Fibroblast of lung (primary cell): ENCODE results near the gene SEC14L1. TPM values are rescaled to one million over a fixed set of nuclear protein-coding genes. Genes with fewer than 3 reads are reported as not detected.

Experiments
- DNase-seq, 2 donors: peaks; one replicate each; pipeline versions ENCODE4 v3.0.0 to v3.0.0-alpha.2; 2010; ENCODE audit warnings: low read depth in 2 of 2
- H2AFZ ChIP-seq: 2 replicates; pipeline ENCODE4 v1.5.1; 2012; ENCODE audit warnings: low read length, control low read depth, inconsistent platforms
- H3K27ac ChIP-seq: 2 replicates; pipeline ENCODE4 v1.5.1; 2011; ENCODE audit warnings: low read length, control low read depth; ENCODE audit not compliant: insufficient read depth
- H3K27me3 ChIP-seq: 2 replicates; pipeline ENCODE4 v1.5.1; 2011; ENCODE audit warnings: mild to moderate bottlenecking, low read length; ENCODE audit not compliant: control insufficient read depth, insufficient read depth
- H3K36me3 ChIP-seq: 2 replicates; pipeline ENCODE4 v1.5.1; 2011; ENCODE audit warnings: low read length; ENCODE audit not compliant: control insufficient read depth, insufficient read depth
- H3K4me1 ChIP-seq: 2 replicates; pipeline ENCODE4 v1.5.1; 2011; ENCODE audit warnings: low read length; ENCODE audit not compliant: control insufficient read depth, insufficient read depth; ENCODE audit errors: extremely low read depth
- H3K4me2 ChIP-seq: 2 replicates; pipeline ENCODE4 v1.5.1; 2011; ENCODE audit warnings: low read length, control low read depth; ENCODE audit not compliant: insufficient read depth; ENCODE audit errors: extremely low read depth
- H3K4me3 ChIP-seq, 4 experiments: fragments of 200-600 bp in 1 of 4; sonication (generic) in 1 of 4; replicated peaks in 1 of 4; 2 replicates each; pipeline ENCODE4 v1.5.1; 2011 to 2016; ENCODE audit warnings: low read length in 4 of 4, low read depth in 3 of 4, mild to moderate bottlenecking in 3 of 4, control low read depth in 2 of 4, inconsistent platforms in 1 of 4, mixed read lengths in 1 of 4; ENCODE audit not compliant: insufficient read depth in 1 of 4; ENCODE audit errors: control extremely low read depth in 1 of 4
- H3K79me2 ChIP-seq: 2 replicates; pipeline ENCODE4 v1.5.1; 2012; ENCODE audit warnings: mild to moderate bottlenecking, low read length, inconsistent platforms; ENCODE audit not compliant: control insufficient read depth, insufficient read depth
- H3K9ac ChIP-seq: 2 replicates; pipeline ENCODE4 v1.5.1; 2011; ENCODE audit warnings: mild to moderate bottlenecking, low read length, control low read depth; ENCODE audit not compliant: insufficient read depth
- H3K9me3 ChIP-seq: 2 replicates; pipeline ENCODE4 v1.5.1; 2012; ENCODE audit warnings: low read depth, low read length; ENCODE audit not compliant: control insufficient read depth, insufficient read depth
- H4K20me1 ChIP-seq: 2 replicates; pipeline ENCODE4 v1.5.1; 2011; ENCODE audit warnings: low read length; ENCODE audit not compliant: control insufficient read depth, insufficient read depth; ENCODE audit errors: extremely low read depth
- EZH2 ChIP-seq: IDR thresholded peaks from 2 replicates; pipeline ENCODE4 v1.5.1; 2012; ENCODE audit warnings: low read length, control low read depth, mild to moderate bottlenecking; ENCODE audit errors: missing control alignments
- polyA plus RNA-seq, 2 donors: library from polyadenylated mRNA; depleted of rRNA in 1 of 2; stranded (reverse) in 1 of 2; unstranded in 1 of 2; fragments of >200 nt; gene quantifications; 2 replicates each; pipeline ENCODE4 v1.2.1, GENCODE V29; 2011 to 2012; ENCODE audit warnings: missing spikeins in 1 of 2
- total RNA-seq: library from RNA; depleted of rRNA; stranded (reverse); fragments of >200 nt; gene quantifications from 2 replicates; pipeline ENCODE4 v1.2.1, GENCODE V29; 2014
- TF ChIP-seq, protein P1 (sequence below), 2 donors: IDR thresholded peaks in 1 of 2; conservative IDR thresholded peaks in 1 of 2; 1 replicate in 1 of 2; 2 replicates in 1 of 2; pipeline ENCODE4 v1.5.1; 2011 to 2012; ENCODE audit warnings: low read length in 2 of 2, control low read depth in 1 of 2, inconsistent platforms in 1 of 2, low read depth in 1 of 2, mild to moderate bottlenecking in 1 of 2

SEC14L1 gene
- total and polyA plus RNA-seq, 2 donors (not counting 1 experiment from before 2014, with no cell fraction given): 21.1 to 32.9 TPM

DNA sequence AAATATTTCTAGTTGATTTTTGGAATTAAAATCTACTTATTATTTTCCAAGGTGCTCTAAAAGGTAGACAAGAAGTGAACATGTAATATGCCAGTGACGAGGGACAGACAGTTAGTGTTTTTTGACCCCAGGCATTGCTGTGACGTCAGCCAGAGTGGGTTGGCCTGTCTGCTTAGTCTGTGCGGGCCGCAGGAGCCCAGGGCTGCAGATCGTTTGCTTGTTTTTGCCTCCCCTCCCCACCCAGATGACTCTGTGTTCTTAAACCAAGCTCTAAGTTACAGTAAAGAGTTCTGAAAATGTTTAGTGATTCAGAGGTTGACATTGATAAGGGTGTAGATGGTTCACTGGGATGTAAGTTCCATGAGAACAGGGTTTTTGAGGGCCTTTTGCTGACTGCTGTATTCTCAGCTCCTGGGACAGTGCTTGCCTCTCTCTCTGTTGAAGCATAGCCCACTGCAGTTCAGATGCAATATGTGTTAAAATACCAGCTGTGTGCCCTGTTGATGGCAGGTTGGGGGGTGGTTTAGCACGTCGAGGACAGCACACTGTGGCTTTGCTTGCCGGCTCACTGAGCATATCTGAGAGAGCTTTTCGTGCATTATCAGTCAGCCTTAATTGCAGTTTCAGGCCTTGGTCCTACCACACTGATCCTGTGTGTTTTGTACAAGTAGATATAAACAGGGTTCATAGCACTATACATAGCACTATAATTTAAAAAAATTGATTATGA is 64.8 kb downstream of the SEC14L1 start:
- Histone ChIP-seq H3K27ac (no peak overlapping the region), H3K27me3 (no peaks in the 10 kb centered on the region), H2AFZ (no peak overlapping the region), H3K9ac (no peak overlapping the region), H3K36me3 (peaks cover 32% of the 10 kb centered on the region), H3K9me3 (no peaks in the 10 kb centered on the region), H3K4me1 (peaks cover 2% of the 10 kb centered on the region), H3K4me3 (no peak overlapping the region), H3K79me2 (no peaks in the 10 kb centered on the region), H4K20me1 (no peaks in the 10 kb centered on the region), H3K4me2 (no peak overlapping the region)
- no peak for DNase-seq
- TF ChIP-seq, protein P1, sequence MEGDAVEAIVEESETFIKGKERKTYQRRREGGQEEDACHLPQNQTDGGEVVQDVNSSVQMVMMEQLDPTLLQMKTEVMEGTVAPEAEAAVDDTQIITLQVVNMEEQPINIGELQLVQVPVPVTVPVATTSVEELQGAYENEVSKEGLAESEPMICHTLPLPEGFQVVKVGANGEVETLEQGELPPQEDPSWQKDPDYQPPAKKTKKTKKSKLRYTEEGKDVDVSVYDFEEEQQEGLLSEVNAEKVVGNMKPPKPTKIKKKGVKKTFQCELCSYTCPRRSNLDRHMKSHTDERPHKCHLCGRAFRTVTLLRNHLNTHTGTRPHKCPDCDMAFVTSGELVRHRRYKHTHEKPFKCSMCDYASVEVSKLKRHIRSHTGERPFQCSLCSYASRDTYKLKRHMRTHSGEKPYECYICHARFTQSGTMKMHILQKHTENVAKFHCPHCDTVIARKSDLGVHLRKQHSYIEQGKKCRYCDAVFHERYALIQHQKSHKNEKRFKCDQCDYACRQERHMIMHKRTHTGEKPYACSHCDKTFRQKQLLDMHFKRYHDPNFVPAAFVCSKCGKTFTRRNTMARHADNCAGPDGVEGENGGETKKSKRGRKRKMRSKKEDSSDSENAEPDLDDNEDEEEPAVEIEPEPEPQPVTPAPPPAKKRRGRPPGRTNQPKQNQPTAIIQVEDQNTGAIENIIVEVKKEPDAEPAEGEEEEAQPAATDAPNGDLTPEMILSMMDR (conservative IDR thresholded peaks at IDR 0.05 in 1 of 2, IDR thresholded peaks at IDR 0.05 in 1 of 2; ENCODE audit: low read depth in 1 of 2, low read length in 2 of 2): no peak
- TF ChIP-seq EZH2: no peak

DNA sequence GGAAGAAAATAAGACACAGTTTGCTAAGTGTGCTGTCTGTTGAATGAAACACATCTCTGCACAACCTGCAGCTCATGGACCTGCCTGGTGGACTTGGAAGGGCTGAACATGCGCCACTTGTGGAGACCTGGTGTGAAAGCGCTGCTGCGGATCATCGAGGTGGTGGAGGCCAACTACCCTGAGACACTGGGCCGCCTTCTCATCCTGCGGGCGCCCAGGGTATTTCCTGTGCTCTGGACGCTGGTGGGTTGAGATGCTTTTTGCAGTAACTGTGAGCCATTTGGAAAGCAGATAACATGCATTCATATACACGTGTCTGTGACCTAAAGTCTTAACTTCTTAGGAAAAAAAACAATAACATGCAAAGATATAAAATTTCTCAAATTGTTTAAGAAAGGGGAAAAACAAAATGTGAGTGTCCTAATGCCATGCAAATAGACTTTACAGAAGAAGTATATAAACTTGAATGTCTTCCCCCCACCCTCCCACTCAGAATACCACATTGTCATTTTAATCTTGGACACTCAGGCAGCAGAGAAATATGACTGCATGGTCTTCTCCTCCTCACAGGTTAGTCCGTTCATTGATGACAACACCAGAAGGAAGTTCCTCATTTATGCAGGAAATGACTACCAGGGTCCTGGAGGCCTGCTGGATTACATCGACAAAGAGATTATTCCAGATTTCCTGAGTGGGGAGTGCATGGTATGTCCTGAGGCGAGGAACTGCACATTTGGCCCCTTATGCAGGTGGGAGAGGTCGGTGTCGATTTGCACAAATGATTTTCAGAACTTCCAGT is 65.6 kb downstream of the SEC14L1 start:
- Histone ChIP-seq H3K36me3 (peaks cover 35% of the 10 kb centered on the region), H2AFZ (no peak overlapping the region), H3K4me1 (peaks cover 2% of the 10 kb centered on the region), H3K9me3 (no peaks in the 10 kb centered on the region), H3K4me3 (no peak overlapping the region), H3K79me2 (no peaks in the 10 kb centered on the region), H3K27me3 (no peaks in the 10 kb centered on the region), H3K9ac (no peak overlapping the region), H3K4me2 (no peak overlapping the region), H3K27ac (no peak overlapping the region), H4K20me1 (no peaks in the 10 kb centered on the region)
- TF ChIP-seq, protein P1 (conservative IDR thresholded peaks at IDR 0.05 in 1 of 2, IDR thresholded peaks at IDR 0.05 in 1 of 2; ENCODE audit: low read depth in 1 of 2, low read length in 2 of 2): no peak
- TF ChIP-seq EZH2: no peak
- DNase-seq: no peak

DNA sequence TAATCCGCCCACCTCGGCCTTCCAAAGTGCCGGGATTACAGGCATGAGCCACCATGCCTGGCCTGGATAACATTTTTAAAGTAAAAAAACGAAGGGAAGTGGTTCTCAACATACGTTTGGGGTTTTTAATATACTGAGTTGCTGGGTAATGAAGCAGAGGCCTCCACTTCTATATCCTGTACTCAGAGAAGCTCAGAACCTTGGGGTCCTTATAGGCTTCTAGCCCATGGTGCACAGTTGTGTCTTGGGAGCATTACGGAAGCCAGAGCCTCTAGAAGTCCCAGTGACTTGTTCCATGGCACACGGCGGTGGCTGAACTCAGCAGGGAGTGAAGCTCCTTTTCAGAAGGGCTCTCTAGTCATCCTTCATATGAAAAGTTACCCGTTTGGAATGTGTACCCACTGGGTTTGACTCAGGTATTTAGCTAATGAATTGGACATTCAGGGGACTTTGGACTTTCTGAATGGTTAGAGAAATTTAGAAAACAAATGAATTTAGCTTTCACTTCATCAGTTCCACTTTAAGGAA is 67.0 kb downstream of the SEC14L1 start:
- Histone ChIP-seq H3K4me1 (peaks cover 2% of the 10 kb centered on the region), H3K36me3 (peaks cover 43% of the 10 kb centered on the region), H3K27me3 (no peaks in the 10 kb centered on the region), H3K79me2 (no peaks in the 10 kb centered on the region), H3K4me2 (no peak overlapping the region), H3K9me3 (no peaks in the 10 kb centered on the region), H2AFZ (no peak overlapping the region), H3K9ac (no peak overlapping the region), H3K4me3 (no peak overlapping the region), H3K27ac (no peak overlapping the region), H4K20me1 (no peaks in the 10 kb centered on the region)
- no peak for TF ChIP-seq EZH2
- TF ChIP-seq, protein P1 (conservative IDR thresholded peaks at IDR 0.05 in 1 of 2, IDR thresholded peaks at IDR 0.05 in 1 of 2; ENCODE audit: low read depth in 1 of 2, low read length in 2 of 2): no peak
- DNase-seq: no peak
